GM23338 (cell line): ENCODE data around the gene CCN5. TPM values are rescaled to one million over a fixed set of nuclear protein-coding genes. Genes with fewer than 3 reads are reported as not detected.

Experiments used
- ATAC-seq: fragments of 200-7000 bp; cut with Tn5 transposase; 3 replicates; pipeline ENCODE4 v1.9.1; 2020
- DNase-seq: peaks from one replicate; pipeline ENCODE4 v3.0.0-alpha.2; 2015; ENCODE audit warnings: low spot score
- H2AFZ ChIP-seq: fragments of 200-600 bp; sonication (generic); 2 replicates; pipeline ENCODE4 v1.8.0; 2016; ENCODE audit warnings: antibody characterized with exemption, mild to moderate bottlenecking, moderate library complexity
- H3F3A ChIP-seq: fragments of 200-600 bp; sonication (generic); replicated peaks from 2 replicates; pipeline ENCODE4 v1.8.0; 2017; ENCODE audit warnings: antibody characterized with exemption, mixed run types, low read depth
- H3K27ac ChIP-seq: fragments of 200-600 bp; sonication (generic); 2 replicates; pipeline ENCODE4 v1.6.1; 2016; ENCODE audit warnings: low read depth
- H3K27me3 ChIP-seq: fragments of 200-600 bp; sonication (generic); 2 replicates; pipeline ENCODE4 v1.8.0; 2016; ENCODE audit warnings: mild to moderate bottlenecking, mixed run types, moderate library complexity; ENCODE audit not compliant: insufficient read depth
- H3K36me3 ChIP-seq: fragments of 200-600 bp; sonication (generic); 2 replicates; pipeline ENCODE4 v1.8.0; 2016; ENCODE audit warnings: mild to moderate bottlenecking; ENCODE audit not compliant: insufficient read depth
- H3K4me1 ChIP-seq: fragments of 200-600 bp; sonication (generic); 2 replicates; pipeline ENCODE4 v1.8.0; 2016; ENCODE audit warnings: mild to moderate bottlenecking, moderate library complexity; ENCODE audit not compliant: insufficient read depth
- H3K4me2 ChIP-seq: fragments of 200-600 bp; sonication (generic); 2 replicates; pipeline ENCODE4 v1.7.1; 2017; ENCODE audit warnings: mixed run types
- H3K4me3 ChIP-seq: fragments of 200-600 bp; sonication (generic); 2 replicates; pipeline ENCODE4 v1.6.1; 2016; ENCODE audit warnings: mixed run types
- H3K79me2 ChIP-seq: fragments of 200-600 bp; sonication (generic); replicated peaks from 2 replicates; pipeline ENCODE4 v1.8.0; 2017; ENCODE audit warnings: mild to moderate bottlenecking; ENCODE audit not compliant: insufficient read depth
- H3K9me2 ChIP-seq: fragments of 200-600 bp; sonication (generic); 2 replicates; pipeline ENCODE4 v1.8.0; 2017; ENCODE audit not compliant: insufficient read depth
- H4K20me1 ChIP-seq: fragments of 200-600 bp; sonication (generic); replicated peaks from 2 replicates; pipeline ENCODE4 v1.8.0; 2017; ENCODE audit warnings: mild to moderate bottlenecking; ENCODE audit not compliant: insufficient read depth
- H3K27ac Mint-ChIP-seq: 2 replicates; pipeline ENCODE4 v1.8.0; 2020; ENCODE audit warnings: inconsistent platforms, mild to moderate bottlenecking, moderate library complexity, mixed read lengths
- H3K27me3 Mint-ChIP-seq: 3 replicates; pipeline ENCODE4 v1.8.0; 2022; ENCODE audit warnings: low read depth, mild to moderate bottlenecking, moderate library complexity, mixed read lengths, inconsistent platforms; ENCODE audit not compliant: insufficient read depth, poor library complexity
- H3K36me3 Mint-ChIP-seq: 3 replicates; pipeline ENCODE4 v1.8.0; 2021; ENCODE audit warnings: low read depth, mild to moderate bottlenecking, inconsistent platforms, moderate library complexity, mixed read lengths
- H3K4me1 Mint-ChIP-seq: 3 replicates; pipeline ENCODE4 v1.8.0; 2020; ENCODE audit warnings: mild to moderate bottlenecking, inconsistent platforms, mixed read lengths
- H3K4me3 Mint-ChIP-seq: 3 replicates; pipeline ENCODE4 v1.8.0; 2021; ENCODE audit warnings: moderate library complexity, mild to moderate bottlenecking, inconsistent platforms, mixed read lengths
- H3K9me3 Mint-ChIP-seq: 3 replicates; pipeline ENCODE4 v1.8.0; 2020; ENCODE audit warnings: moderate library complexity, mild to moderate bottlenecking, inconsistent platforms, mixed read lengths
- CREB1 ChIP-seq: fragments of 250-450 bp; sonication (Bioruptor Pico); IDR thresholded peaks from 2 replicates; pipeline ENCODE4 v1.5.0; 2020; ENCODE audit warnings: low read depth, mild to moderate bottlenecking, moderate library complexity
- CTCF ChIP-seq, 2 experiments: fragments of 200-600 bp in 1 of 2; sonication (generic) in 1 of 2; conservative IDR thresholded peaks; 2 replicates each; pipeline versions ENCODE4 v1.5.1 to v1.6.1; 2016 to 2017; ENCODE audit warnings: antibody characterized with exemption in 2 of 2, low read depth in 2 of 2, mild to moderate bottlenecking in 2 of 2, moderate library complexity in 1 of 2
- ETS1 ChIP-seq: IDR thresholded peaks from 2 replicates; pipeline ENCODE4 v1.6.1; 2016; ENCODE audit warnings: antibody characterized with exemption
- EZH2 ChIP-seq: fragments of 200-600 bp; sonication (generic); IDR thresholded peaks from one replicate; pipeline ENCODE4 v1.8.0; 2017; ENCODE audit warnings: antibody characterized with exemption, mild to moderate bottlenecking, low read depth; ENCODE audit not compliant: unreplicated experiment
- EZH2phosphoT487 ChIP-seq: fragments of 200-600 bp; sonication (generic); IDR thresholded peaks from one replicate; pipeline ENCODE4 v1.8.1; 2018; ENCODE audit warnings: antibody characterized with exemption; ENCODE audit not compliant: unreplicated experiment
- REST ChIP-seq: IDR thresholded peaks from one replicate; pipeline ENCODE4 v1.6.1; 2018; ENCODE audit warnings: antibody characterized with exemption; ENCODE audit not compliant: unreplicated experiment
- ZNF114 ChIP-seq: fragments of 250-450 bp; sonication (Bioruptor Pico); IDR thresholded peaks from 2 replicates; pipeline ENCODE4 v1.5.0; 2020; ENCODE audit warnings: mild to moderate bottlenecking, moderate library complexity
- polyA plus RNA-seq: library from polyadenylated mRNA; unstranded; fragments of >200 nt; fragmentation: Nextera tagmentation; extraction: Ambion mirVana; gene quantifications from 2 replicates; pipeline ENCODE4 v1.2.1, GENCODE V29; 2016
- total RNA-seq: library from RNA; depleted of rRNA; stranded (reverse); fragments of >200 nt; shearing (Covaris generic); gene quantifications from 2 replicates; pipeline ENCODE4 v1.2.3, GENCODE V29; 2014

The CCN5 gene
- total and polyA plus RNA-seq, 2 experiments from 2014 or later, result not detected

- DNase-seq, result no peak
- Mint-ChIP-seq H3K4me1 (peaks cover 31% of the 10 kb centered on the region), H3K36me3 (peaks cover 4% of the 10 kb centered on the region; the same call in 1 of the 3 replicates), H3K27ac (peak overlapping the region; percentile 76; the same call in 1 of the 2 replicates), H3K27me3 (peaks cover 4% of the 10 kb centered on the region), H3K9me3 (no peaks in the 10 kb centered on the region; the same call in 1 of the 3 replicates), H3K4me3 (no peak overlapping the region; the same call in 2 of the 3 replicates)
- no peaks in the 10 kb centered on the region for H4K20me1 ChIP-seq
- no peaks in the 10 kb centered on the region for H3K9me2 ChIP-seq
- H3K4me2 ChIP-seq, result no peak overlapping the region
- no peak for ATAC-seq
- no peaks in the 10 kb centered on the region for H3K79me2 ChIP-seq
- no peak overlapping the region for H3K4me3 ChIP-seq
- H3F3A ChIP-seq, result no peaks in the 10 kb centered on the region
- H3K4me1 ChIP-seq, result no peaks in the 10 kb centered on the region
- peak overlapping the region; percentile 6; the same call in 1 of the 2 replicates for H3K27ac ChIP-seq
- H3K36me3 ChIP-seq, result no peaks in the 10 kb centered on the region
- H3K27me3 ChIP-seq, result no peaks in the 10 kb centered on the region
- H2AFZ ChIP-seq, result no peak overlapping the region
- TF ChIP-seq CTCF (conservative IDR thresholded peaks at IDR 0.05; ENCODE audit: low read depth in 2 of 2) (0 out of 4 replicates have a peak, but pooled peaks of 1 of the 2 experiments have one; percentile 17), ETS1 (no peak)
Measured at GRCh38 chr20:44735816-44736169, 20.6 kb downstream of the CCN5 start.

- H2AFZ ChIP-seq, result no peak overlapping the region
- DNase-seq (peak; percentile 95), ATAC-seq (peak; percentile 94)
- no peaks in the 10 kb centered on the region for H3F3A ChIP-seq
- H3K27me3 ChIP-seq, result no peaks in the 10 kb centered on the region
- Mint-ChIP-seq H3K27ac (peak overlapping the region; percentile 76; the same call in 1 of the 2 replicates), H3K4me1 (peaks cover 31% of the 10 kb centered on the region), H3K4me3 (no peak overlapping the region; the same call in 2 of the 3 replicates), H3K9me3 (no peaks in the 10 kb centered on the region; the same call in 1 of the 3 replicates), H3K27me3 (peaks cover 4% of the 10 kb centered on the region), H3K36me3 (peaks cover 4% of the 10 kb centered on the region; the same call in 1 of the 3 replicates)
- no peaks in the 10 kb centered on the region for H4K20me1 ChIP-seq
- no peaks in the 10 kb centered on the region for H3K9me2 ChIP-seq
- no peak overlapping the region for H3K4me3 ChIP-seq
- H3K4me1 ChIP-seq, result no peaks in the 10 kb centered on the region
- no peak overlapping the region for H3K4me2 ChIP-seq
- H3K27ac ChIP-seq, result peak overlapping the region; percentile 6; the same call in 1 of the 2 replicates
- no peaks in the 10 kb centered on the region for H3K79me2 ChIP-seq
- H3K36me3 ChIP-seq, result no peaks in the 10 kb centered on the region
- TF ChIP-seq REST, result no peak
- no peak for TF ChIP-seq ZNF114 (CRISPR knock-in tag)
- TF ChIP-seq CTCF (conservative IDR thresholded peaks at IDR 0.05; ENCODE audit: low read depth in 2 of 2), result peak in 1 of 2 experiments; percentile 43; a peak in 2 of 4 replicates
- no peak for TF ChIP-seq EZH2
- TF ChIP-seq EZH2phosphoT487, result no peak
- peak; percentile 30; the same call in 1 of the 2 replicates for TF ChIP-seq CREB1
Measured at GRCh38 chr20:44736170-44737021, 21.2 kb downstream of the CCN5 start.
